OCI-LY3 (cell line): Measurements from ENCODE around the gene RDH5.
A peak's percentile ranks its signal among the peaks of the same experiment; 100 is the strongest.

Source experiments
- H2AFZ ChIP-seq: fragments of 200-600, 300-600 bp; shearing (Covaris generic); 2 replicates; pipeline ENCODE4 v1.6.0; 2014; ENCODE audit warnings: antibody characterized with exemption, low read depth, low read length
- H3K27ac ChIP-seq: fragments of 200-600, 300-600 bp; sonication (generic); 2 replicates; pipeline ENCODE4 v1.5.1; 2014; ENCODE audit warnings: mild to moderate bottlenecking, low read length, moderate library complexity, mixed read lengths
- H3K27me3 ChIP-seq: fragments of 200-600, 300-600 bp; sonication (generic); 2 replicates; pipeline ENCODE4 v1.6.1; 2014; ENCODE audit warnings: low read depth, low read length, mixed read lengths
- H3K36me3 ChIP-seq: fragments of 200-600, 300-600 bp; sonication (generic); replicated peaks from 2 replicates; pipeline ENCODE3; 2014; ENCODE audit warnings: low read depth, low read length, mixed read lengths
- H3K4me1 ChIP-seq: fragments of 300-600, 200-600 bp; sonication (generic); 2 replicates; pipeline ENCODE4 v1.6.1; 2014; ENCODE audit warnings: low read length, mixed read lengths
- H3K4me2 ChIP-seq: fragments of 200-600, 300-600 bp; sonication (generic); 2 replicates; pipeline ENCODE4 v1.6.1; 2014; ENCODE audit warnings: low read length, mixed read lengths
- H3K4me3 ChIP-seq: fragments of 300-600, 200-600 bp; sonication (generic); 2 replicates; pipeline ENCODE4 v1.5.1; 2014; ENCODE audit warnings: antibody characterized with exemption, mild to moderate bottlenecking, low read length, moderate library complexity
- H3K79me2 ChIP-seq: fragments of 300-600, 200-600 bp; shearing (Covaris generic); 2 replicates; pipeline ENCODE4 v1.6.1; 2014; ENCODE audit warnings: mild to moderate bottlenecking, low read length, mixed read lengths
- H3K9ac ChIP-seq: fragments of 300-600, 200-600 bp; shearing (Covaris generic); 2 replicates; pipeline ENCODE4 v1.6.0; 2014; ENCODE audit warnings: mild to moderate bottlenecking, low read length, moderate library complexity
- H3K9me3 ChIP-seq: fragments of 200-600, 300-600 bp; shearing (Covaris generic); 2 replicates; pipeline ENCODE4 v1.6.1; 2014; ENCODE audit warnings: low read length, mixed read lengths; ENCODE audit not compliant: insufficient read depth
- H4K20me1 ChIP-seq: fragments of 200-600, 300-600 bp; sonication (generic); 2 replicates; pipeline ENCODE4 v1.6.1; 2016; ENCODE audit warnings: low read length, mixed read lengths; ENCODE audit not compliant: insufficient read depth
- CTCF ChIP-seq: fragments of 200-600, 300-600 bp; sonication (generic); IDR thresholded peaks from 2 replicates; pipeline ENCODE4 v1.5.1; 2014; ENCODE audit warnings: antibody characterized with exemption, low read length, low read depth
- EZH2phosphoT487 ChIP-seq: fragments of 200-600 bp; shearing (Covaris generic); IDR thresholded peaks from 2 replicates; pipeline ENCODE4 v1.6.1; 2018; ENCODE audit warnings: antibody characterized with exemption, mixed run types, low read depth

RDH5 gene

DNA sequence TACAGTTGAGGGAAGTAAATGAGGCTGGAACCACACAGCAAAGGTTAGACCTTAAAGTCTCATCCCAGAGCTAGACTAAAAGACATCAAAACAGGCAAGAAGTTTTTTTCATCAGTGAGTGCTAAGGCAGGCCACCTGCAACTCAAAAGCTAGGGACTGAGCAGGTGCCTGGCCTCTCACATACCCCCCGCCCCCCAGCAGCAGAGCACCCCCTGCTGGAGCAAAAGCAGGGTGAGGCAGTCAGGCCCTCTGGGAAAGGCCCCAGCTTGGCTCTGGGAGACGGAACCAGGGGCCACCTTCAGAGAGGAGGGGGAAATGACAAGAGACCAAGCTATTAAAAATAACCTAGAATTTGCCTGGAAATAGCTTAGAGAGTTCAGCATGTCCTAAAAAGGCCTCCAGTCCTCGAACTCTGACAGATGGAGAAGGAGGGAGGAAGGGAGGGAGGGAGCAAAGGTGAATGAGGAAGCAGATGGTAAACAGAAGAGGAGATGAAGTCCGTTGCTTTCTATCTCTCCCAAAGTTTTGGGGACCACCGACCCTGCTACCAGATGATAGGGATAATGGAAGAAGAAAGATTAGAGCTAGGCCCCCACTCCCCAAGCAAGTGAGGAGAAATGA lies 14.3 kb upstream of the RDH5 start:
- Histone ChIP-seq H3K4me2 (no peak overlapping the region), H2AFZ (no peak overlapping the region), H3K9me3 (no peaks in the 10 kb centered on the region), H4K20me1 (no peaks in the 10 kb centered on the region), H3K36me3 (no peaks in the 10 kb centered on the region), H3K27ac (no peak overlapping the region), H3K4me3 (no peak overlapping the region), H3K79me2 (no peaks in the 10 kb centered on the region), H3K9ac (no peak overlapping the region), H3K27me3 (peaks cover 20% of the 10 kb centered on the region), H3K4me1 (peaks cover 17% of the 10 kb centered on the region)
- TF ChIP-seq CTCF (peak; percentile 60), EZH2phosphoT487 (no peak)

DNA sequence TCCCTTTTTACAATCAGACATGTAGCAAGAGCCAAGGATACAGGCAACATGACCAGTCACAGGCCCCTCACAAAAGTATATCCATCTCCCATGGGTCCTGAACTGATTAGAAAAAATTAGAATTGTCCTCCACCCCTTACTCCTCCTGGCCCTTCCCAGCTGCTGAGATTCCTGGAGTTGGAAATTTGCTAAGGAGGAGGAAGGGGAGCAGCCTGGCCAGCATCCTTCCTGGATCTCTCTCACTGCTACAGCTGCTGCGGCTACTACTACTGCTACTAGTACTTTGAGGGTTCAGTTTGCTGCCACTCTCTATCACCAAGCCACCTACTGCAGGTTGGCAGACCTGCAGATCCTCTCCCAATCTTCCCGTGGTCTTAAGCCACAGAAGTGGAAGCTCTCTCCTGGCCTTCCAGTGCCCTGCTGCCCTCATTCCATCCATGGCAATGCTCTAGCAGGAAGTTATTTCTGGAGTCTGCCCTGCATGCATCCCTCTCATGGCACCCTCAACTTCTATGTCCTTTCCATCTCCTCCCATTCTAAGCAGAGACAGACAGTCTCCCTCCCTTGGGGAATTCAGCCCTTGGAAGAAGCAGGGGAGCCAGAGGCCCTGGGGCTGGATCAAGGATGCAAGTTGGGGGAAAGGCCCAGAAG lies 13.5 kb upstream of the RDH5 start:
- no peak overlapping the region for H2AFZ ChIP-seq
- no peak overlapping the region for H3K27ac ChIP-seq
- no peak overlapping the region for H3K9ac ChIP-seq
- H3K4me1 ChIP-seq = peaks cover 17% of the 10 kb centered on the region
- H3K4me2 ChIP-seq = no peak overlapping the region
- H3K27me3 ChIP-seq = peaks cover 23% of the 10 kb centered on the region
- H3K36me3 ChIP-seq = no peaks in the 10 kb centered on the region
- TF ChIP-seq CTCF (no peak), EZH2phosphoT487 (no peak)
- H3K9me3 ChIP-seq = no peaks in the 10 kb centered on the region
- H3K79me2 ChIP-seq = no peaks in the 10 kb centered on the region
- H3K4me3 ChIP-seq = no peak overlapping the region
- H4K20me1 ChIP-seq = no peaks in the 10 kb centered on the region

DNA sequence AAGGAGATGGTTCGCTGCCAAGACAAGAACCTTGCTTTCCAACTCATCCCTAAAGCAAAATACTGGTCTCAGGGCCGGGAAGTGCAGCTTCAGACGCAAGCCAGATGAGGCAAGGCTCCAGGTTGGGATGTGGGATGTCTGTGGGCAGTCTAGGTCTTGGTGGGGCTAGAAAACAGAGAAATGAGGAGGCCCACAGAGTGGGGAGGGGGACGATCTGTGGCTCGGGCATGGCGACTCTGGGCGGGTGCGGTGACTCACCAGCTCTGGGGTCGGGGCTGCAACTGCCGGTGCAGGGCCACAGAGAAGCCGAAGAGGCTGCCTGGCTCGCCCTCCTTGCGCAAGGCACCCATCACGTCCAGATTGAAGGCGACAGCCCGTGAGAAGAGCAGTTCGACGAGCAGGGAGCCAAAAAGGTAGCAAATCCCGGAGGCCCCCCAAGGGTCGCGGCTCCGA lies 12.9 kb upstream of the RDH5 start:
- Histone ChIP-seq H3K27me3 (peaks cover 25% of the 10 kb centered on the region), H3K4me3 (no peak overlapping the region), H3K9ac (no peak overlapping the region), H3K36me3 (no peaks in the 10 kb centered on the region), H3K79me2 (no peaks in the 10 kb centered on the region), H3K27ac (no peak overlapping the region), H3K4me2 (no peak overlapping the region), H2AFZ (no peak overlapping the region), H3K4me1 (peaks cover 17% of the 10 kb centered on the region), H4K20me1 (no peaks in the 10 kb centered on the region), H3K9me3 (no peaks in the 10 kb centered on the region)
- no peak for TF ChIP-seq EZH2phosphoT487
- TF ChIP-seq CTCF = no peak

- Histone ChIP-seq H3K27ac (no peak within 1 kb of the TSS), H3K4me1 (peaks cover 17% of the 10 kb centered on the region), H3K9ac (no peak within 1 kb of the TSS), H3K4me2 (peak within 1 kb of the TSS; percentile 43), H3K9me3 (no peaks in the 10 kb centered on the region), H2AFZ (peak within 1 kb of the TSS; percentile 71; the same call in 1 of the 2 replicates), H3K36me3 (no peaks in the 10 kb centered on the region), H3K27me3 (peaks cover 25% of the 10 kb centered on the region), H3K79me2 (no peaks in the 10 kb centered on the region), H4K20me1 (no peaks in the 10 kb centered on the region), H3K4me3 (peak within 1 kb of the TSS; percentile 74)
- TF ChIP-seq CTCF (no peak), EZH2phosphoT487 (no peak)
Measured at GRCh38 chr12:55707841-55708694, 12.1 kb upstream of the RDH5 start, which contains the start of gene ITGA7. TSS of gene ITGA7 (minus strand) at chr12:55707904. CDS start at chr12:55707682, 222 bp downstream.
